GM23248 (cell line): ENCODE results near the gene ECT2L.

Source experiments
- EZH2 ChIP-seq: fragments of 200-600 bp; sonication (generic); IDR thresholded peaks from 2 replicates; pipeline ENCODE4 v1.6.1; 2018; ENCODE audit warnings: antibody characterized with exemption, mild to moderate bottlenecking; ENCODE audit not compliant: insufficient read depth, poor library complexity, severe bottlenecking
- EZH2phosphoT487 ChIP-seq: fragments of 200-600 bp; sonication (generic); IDR thresholded peaks from 2 replicates; pipeline ENCODE4 v1.6.1; 2018; ENCODE audit warnings: antibody characterized with exemption, moderate library complexity, mild to moderate bottlenecking, low read depth; ENCODE audit not compliant: insufficient read depth

DNA sequence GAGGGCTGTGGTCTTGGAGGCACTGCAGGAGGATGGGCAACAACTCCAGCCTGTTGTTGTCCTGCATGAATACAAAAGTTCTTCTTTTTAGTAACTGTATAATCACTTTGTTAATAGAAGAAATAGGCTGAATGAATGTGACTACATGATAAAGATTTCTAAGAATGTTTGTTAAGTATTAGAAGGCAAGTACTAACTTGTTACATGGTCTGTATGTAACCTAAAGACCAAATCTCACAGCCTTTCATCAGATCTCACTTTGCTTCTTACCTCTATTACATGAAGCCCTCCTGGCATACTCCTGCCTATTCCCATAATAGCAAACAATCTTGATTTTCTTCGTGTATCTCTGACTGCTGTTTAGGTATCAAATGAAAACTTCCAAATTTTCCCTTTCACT is 118.8 kb downstream of the ECT2L start:
- TF ChIP-seq EZH2phosphoT487 (no peak), EZH2 (no peak)
